HCT116 (cell line): Measurements from ENCODE around the gene VLDLR. TPM values are rescaled to one million over a fixed set of nuclear protein-coding genes. Genes with fewer than 3 reads are reported as not detected.

Source experiments
- total RNA-seq: library from RNA; stranded (reverse); gene quantifications from one replicate; pipeline ENCODE4 v1.2.1, GENCODE V29; 2021; ENCODE audit not compliant: unreplicated experiment

Gene VLDLR
- total RNA-seq, 1 experiment from 2014 or later = 0.17 TPM

Other genes starting within 250 kb of the VLDLR start
- gene KCNV2, start 95.7 kb downstream of the VLDLR start, total RNA-seq = not detected
- 57.3 TPM for gene PUM3, start 222.3 kb downstream of the VLDLR start, total RNA-seq